Fibroblast of lung (primary cell): ENCODE measurements around the gene CCDC70.

Source experiments
- EZH2 ChIP-seq: IDR thresholded peaks from 2 replicates; pipeline ENCODE4 v1.5.1; 2012; ENCODE audit warnings: low read length, control low read depth, mild to moderate bottlenecking; ENCODE audit errors: missing control alignments
- TF ChIP-seq, protein P1 (sequence below), 2 donors: IDR thresholded peaks in 1 of 2; conservative IDR thresholded peaks in 1 of 2; 1 replicate in 1 of 2; 2 replicates in 1 of 2; pipeline ENCODE4 v1.5.1; 2011 to 2012; ENCODE audit warnings: low read length in 2 of 2, control low read depth in 1 of 2, inconsistent platforms in 1 of 2, low read depth in 1 of 2, mild to moderate bottlenecking in 1 of 2

DNA sequence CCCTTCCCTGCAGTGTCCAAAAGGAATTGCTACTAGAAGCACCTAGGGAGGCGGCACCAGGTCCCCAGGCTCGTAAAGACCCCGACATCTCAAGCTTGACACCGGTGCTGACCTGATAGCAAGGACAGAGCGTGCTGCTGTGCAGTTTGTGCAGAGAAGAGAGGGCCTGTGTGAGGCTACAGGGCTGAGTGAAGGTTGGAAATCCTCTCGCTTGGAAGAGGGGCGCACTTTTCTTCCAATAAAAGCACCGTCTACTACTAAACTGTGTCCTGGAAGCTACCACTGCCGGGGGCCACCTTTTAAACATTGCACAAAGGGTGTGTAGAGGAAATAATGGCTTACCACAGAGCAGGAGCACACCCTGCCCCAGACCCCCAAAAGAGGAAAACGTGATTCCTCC is 27.8 kb upstream of the CCDC70 start:
- TF ChIP-seq, protein P1, sequence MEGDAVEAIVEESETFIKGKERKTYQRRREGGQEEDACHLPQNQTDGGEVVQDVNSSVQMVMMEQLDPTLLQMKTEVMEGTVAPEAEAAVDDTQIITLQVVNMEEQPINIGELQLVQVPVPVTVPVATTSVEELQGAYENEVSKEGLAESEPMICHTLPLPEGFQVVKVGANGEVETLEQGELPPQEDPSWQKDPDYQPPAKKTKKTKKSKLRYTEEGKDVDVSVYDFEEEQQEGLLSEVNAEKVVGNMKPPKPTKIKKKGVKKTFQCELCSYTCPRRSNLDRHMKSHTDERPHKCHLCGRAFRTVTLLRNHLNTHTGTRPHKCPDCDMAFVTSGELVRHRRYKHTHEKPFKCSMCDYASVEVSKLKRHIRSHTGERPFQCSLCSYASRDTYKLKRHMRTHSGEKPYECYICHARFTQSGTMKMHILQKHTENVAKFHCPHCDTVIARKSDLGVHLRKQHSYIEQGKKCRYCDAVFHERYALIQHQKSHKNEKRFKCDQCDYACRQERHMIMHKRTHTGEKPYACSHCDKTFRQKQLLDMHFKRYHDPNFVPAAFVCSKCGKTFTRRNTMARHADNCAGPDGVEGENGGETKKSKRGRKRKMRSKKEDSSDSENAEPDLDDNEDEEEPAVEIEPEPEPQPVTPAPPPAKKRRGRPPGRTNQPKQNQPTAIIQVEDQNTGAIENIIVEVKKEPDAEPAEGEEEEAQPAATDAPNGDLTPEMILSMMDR (conservative IDR thresholded peaks at IDR 0.05 in 1 of 2, IDR thresholded peaks at IDR 0.05 in 1 of 2; ENCODE audit: low read depth in 1 of 2, low read length in 2 of 2), result no peak
- TF ChIP-seq EZH2, result no peak
